Activated T-cell treated with anti-CD3 and anti-CD28 coated beads for 48 hours (primary cell): ENCODE data around the gene EIPR1.

Experiments
- DNase-seq: peaks from one replicate; pipeline ENCODE4 v3.0.0-alpha.2; 2020; ENCODE audit warnings: low read depth

The EIPR1 gene

GRCh38 chr2:3377612-3378432, at the start of gene EIPR1:
Gene EIPR1 (minus strand): TSS chr2:3377818. CDS start chr2:3377689, 129 bp downstream.
- peak; percentile 92 for DNase-seq

DNA sequence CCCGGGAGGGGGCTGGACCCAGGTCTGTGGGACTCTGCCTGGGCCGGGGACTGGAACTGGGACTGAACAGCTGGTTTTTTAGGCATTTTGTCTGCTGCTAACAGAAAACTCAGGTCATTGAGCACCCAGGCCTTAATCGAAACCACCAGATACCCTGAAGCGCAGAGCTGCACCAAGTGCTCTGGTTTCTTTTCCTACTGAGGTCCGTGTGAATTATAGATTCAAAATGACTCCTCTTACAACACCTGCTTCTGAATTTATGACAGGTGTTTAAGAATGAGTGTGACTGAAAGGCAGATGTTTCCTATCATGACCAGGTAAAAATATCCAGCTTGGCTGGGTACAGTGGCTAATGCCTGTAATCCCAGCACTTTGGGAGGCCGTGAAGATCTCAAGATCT, 49.7 kb upstream of the EIPR1 start:
- DNase-seq = no peak

GRCh38 chr2:3426615-3427014, 49.0 kb upstream of the EIPR1 start:
- DNase-seq = no peak

- DNase-seq = no peak
Measured at GRCh38 chr2:3424171-3424795, 46.7 kb upstream of the EIPR1 start.

GRCh38 chr2:3423492-3424170, 46.0 kb upstream of the EIPR1 start:
- DNase-seq = peak; percentile 69

GRCh38 chr2:3422161-3422779, 44.7 kb upstream of the EIPR1 start:
- DNase-seq = no peak

DNA sequence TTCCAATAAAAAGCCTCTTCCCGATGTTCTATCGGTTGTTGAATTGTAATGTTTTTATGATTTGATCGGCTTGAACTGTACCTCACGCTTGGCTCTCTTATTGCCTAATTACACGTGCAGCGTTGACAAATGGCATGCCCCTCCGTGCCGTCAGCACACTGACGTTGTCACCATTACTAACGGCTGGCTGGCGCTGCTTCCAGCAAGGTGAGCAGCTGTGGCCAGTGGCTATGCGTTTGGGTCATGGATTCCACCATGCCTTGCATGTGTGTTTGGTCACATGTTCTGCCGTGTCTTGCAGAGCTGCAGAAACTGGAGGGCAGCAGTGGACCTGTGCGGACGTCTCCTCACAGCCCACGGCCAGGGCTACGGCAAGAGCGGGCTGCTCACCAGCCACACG, 44.0 kb upstream of the EIPR1 start:
- no peak for DNase-seq

DNA sequence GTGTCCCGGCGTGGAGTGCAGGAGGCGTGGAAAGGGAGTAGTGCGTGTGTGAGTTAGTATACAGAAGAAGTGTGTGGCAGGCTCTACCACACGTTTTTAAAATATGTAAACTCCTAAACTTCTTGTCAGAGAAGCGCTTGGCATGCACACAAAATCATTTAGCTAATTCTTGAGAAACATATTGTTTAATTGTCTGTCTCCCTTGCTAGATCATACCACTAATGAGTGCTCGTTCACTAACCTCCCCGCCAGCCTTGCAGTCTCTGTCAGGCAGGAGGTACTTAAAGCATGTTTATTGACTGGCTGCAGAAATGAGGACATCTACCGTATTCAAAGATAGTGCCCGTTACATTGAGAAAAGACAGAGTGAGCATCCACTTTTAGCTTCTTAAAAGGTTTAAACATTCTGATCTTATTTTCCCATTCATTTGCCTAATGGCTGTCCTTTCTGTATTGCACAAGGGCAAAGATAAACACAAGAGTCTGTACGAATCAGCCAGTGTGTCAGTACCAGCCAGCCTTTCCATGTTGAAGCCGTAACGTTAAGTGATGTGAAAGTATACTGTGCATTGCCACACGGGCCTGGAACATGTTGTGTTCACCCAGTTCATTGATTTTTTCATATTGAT, 43.3 kb upstream of the EIPR1 start:
- no peak for DNase-seq

DNA sequence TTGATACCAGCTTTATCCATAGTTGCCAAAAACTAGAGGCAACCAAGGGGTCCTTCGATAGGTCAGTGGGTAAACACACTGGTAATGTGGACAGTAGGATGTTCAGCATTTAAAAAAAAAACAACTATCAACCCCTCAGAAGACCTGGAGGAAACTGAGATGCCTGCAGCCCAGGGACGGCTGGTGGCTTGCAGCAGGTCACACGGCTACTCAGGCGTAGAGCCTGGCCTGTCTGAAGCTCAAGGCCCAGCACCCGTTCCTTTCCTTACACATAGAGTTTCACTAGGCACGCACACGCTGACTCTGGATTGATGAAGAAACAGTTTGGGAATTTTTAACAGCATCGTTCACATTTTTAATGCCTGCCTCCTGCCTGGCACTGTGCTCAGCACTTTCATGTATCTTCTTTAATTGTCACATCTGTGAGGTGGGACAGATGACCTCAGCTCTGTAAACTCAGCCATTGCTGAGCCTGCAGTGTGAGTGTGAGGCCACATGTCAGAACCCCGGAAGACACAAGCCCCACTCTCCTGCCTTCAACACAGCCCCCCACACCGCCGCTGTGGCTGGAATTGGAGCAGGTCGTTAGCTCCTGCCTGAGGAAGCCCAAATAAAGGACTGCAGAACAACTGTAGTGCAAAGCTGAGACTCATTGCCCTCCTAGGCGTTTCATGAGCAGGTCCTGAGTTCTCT, 42.6 kb upstream of the EIPR1 start:
- no peak for DNase-seq

DNA sequence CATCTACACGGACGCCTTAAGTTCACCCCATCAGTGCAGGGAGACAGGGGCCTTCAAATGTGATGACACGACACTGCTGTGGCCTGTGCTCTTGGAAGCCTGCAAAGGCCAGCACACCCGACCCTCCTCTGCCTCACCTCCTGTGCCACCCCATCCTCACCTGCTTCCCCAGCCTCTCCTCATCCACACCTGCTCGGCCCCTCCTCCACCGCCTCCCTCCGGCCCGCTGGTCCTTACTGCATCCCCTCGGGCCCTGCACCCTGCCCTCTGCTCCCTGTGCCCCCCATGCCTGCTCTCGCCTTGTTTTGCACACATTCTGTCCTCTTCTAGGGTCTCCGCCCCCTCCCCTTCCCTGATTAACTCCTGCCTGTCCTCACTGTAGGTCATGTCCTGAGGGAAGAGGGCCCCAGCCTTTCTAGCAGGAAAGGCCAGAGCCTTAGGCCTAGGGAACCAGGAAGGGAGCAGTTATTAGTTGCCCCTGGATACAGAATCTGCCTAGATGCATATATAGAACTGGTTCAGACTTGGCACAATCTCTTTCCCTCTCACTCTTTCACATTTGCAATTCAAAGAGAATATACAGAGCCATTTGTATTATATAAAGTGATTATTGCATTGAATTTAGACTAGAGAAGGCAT, 41.3 kb upstream of the EIPR1 start:
- no peak for DNase-seq

DNA sequence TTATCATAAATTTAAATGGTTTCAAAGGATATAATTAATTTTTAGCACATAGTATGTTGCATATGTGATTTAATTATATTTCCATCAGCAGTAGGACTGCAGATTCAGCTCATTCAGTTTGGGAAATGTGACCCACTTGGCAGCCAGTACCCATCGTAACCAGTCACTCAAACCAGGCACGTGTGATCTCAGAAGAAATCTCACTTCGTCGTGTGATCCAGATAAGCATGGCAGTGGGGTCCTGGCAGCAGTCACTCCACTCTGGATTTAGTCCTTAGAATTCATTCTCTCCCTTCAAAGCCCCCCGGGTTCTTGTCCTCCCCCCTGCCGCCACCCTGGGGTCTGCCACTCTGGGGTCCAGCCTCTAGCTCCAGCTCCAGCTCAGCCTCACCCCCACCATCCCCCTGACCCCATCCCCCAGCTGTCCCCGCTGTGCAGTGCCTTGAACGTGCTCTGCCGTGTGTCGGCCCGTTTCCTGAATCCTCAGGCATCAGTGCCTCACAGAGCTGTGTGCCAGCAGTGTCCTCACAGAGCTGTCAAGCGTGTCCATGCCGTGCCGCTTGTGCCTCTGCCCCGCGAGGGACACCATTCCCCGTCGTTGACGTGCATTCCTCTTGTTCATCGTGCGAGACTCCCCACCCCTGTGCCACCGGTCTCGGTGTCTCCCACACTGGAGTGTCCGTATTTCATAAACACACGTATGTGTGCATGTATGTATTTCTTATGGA, 36.7 kb upstream of the EIPR1 start:
- no peak for DNase-seq

GRCh38 chr2:3413697-3414096, 36.1 kb upstream of the EIPR1 start:
- DNase-seq = no peak

- DNase-seq = no peak
Measured at GRCh38 chr2:3411103-3411502, 33.5 kb upstream of the EIPR1 start.

- no peak for DNase-seq
Measured at GRCh38 chr2:3409627-3410170, 32.1 kb upstream of the EIPR1 start.

- DNase-seq = no peak
Measured at GRCh38 chr2:3408781-3409180, 31.2 kb upstream of the EIPR1 start.

DNA sequence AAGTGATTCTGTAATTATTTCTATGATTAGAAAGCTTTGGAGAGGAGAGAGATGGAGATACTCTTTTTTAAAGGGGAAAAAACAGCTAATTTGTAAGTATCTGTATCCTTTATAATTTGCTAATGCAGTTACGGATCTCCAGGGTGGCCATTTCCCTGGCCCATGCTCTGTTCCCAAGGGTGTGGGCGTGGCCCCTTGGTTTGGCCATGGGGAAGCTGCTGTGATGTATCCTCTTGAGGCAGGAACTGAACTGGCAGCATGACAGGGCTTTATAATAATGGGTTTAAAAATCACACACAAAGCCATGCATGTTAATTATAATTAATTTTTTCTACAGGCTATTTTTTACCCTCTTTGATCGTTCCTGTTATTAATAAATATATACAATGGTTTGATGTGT, 28.9 kb upstream of the EIPR1 start:
- DNase-seq = no peak

DNA sequence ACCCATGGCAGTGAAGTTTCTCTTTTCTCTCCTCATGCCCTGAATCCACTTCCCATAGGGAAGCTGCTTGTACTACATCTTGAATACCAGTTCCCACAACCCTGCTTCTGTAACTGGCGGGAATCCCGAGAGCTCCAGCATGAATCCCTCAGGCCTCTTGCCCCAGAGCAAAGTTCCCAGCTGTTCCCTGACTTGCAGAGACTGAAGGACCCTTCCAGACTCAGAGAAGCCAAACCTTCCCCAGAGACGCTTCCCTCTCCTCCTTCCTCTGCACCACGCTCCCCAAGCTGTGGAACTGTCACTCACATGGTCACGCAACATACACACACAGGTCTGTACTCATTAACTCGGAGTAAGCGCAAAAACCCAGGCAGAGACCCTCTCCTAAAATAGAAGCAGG, 28.3 kb upstream of the EIPR1 start:
- no peak for DNase-seq

DNA sequence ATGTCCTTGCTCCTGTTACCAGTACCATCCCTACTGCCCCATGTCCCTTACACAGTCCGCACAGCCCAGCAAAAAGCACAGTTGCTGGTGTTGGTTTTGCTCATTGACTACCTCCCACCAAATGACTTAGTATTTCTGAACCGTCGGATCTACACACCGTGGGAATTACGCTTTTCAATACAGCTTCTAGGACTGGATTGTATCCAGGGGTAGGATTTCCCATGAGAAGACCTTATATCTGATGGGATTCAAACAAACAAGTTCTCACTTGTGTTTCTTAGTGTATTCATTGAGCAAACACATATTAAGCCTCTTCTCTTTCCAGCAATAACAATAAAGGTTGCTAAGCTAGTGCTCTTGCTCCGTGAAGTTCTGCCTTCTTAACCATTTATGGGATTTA, 27.7 kb upstream of the EIPR1 start:
- DNase-seq = no peak

DNA sequence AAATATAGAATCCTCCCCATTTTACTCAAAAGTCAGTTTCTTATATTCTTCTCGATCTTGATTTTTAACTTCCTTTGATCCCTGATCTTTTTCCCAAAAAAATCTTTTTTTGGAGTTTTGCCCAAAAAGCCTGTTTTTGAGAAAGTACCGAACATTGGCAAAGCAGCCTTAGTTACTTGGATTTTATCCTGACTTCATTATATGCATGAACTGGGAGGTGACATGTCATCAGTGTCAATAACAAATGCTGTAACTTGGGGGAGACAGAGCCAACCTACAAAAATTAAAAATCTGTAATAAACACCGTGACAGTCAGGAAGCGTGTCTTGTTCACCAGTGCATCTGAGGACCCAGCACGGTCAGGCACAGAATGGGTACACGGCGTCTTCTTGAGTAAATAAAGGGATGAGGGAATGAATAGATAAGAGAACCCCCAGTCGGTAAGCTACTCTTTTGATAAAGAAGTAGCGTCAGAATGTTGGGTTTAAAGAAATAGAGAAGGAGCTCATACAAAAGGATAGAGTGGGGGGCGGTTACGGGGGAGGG, 26.8 kb upstream of the EIPR1 start:
- no peak for DNase-seq
